ENCODE results near the gene OSBP2. TPM values are rescaled to one million over a fixed set of nuclear protein-coding genes. Genes with fewer than 3 reads are reported as not detected.
A peak's percentile ranks its signal among the peaks of the same experiment; 100 is the strongest.

The OSBP2 gene
- total RNA-seq, 1 donor from 2014 or later: 11.1 TPM

DNA sequence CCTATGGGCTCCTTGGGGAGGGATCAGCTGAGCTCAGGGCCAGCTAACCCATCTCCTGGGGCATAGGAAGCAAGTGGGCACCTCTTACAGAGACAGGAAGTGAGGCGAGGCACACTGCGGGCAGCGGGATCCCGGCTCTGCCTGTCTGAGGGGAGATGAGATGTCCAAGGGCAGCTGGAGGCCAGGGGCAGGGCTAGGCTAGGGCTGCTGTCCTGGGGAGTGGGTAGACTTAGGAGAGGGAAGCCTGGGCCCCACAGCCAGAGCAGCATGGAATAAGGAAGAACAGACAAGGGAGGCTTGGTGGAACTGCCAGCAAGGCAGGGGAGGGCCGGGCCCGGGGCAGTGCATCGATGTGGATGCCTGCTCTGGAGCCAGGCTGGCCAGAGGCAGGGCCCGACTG is 197.6 kb downstream of the OSBP2 start:
- ATAC-seq (no peak), DNase-seq (ENCODE audit: missing footprints) (peak; percentile 55)
- intact Hi-C loops (cut with DNase I): no loop called here

GRCh38 chr22:30892731-30893221 is 198.1 kb downstream of the OSBP2 start:
- DNase-seq (ENCODE audit: missing footprints) (no peak), ATAC-seq (no peak)
- intact Hi-C loops (cut with DNase I): no loop called here

GRCh38 chr22:30893434-30894370 is 199.0 kb downstream of the OSBP2 start:
- DNase-seq (ENCODE audit: missing footprints): peak; percentile 40
- ATAC-seq: no peak
- intact Hi-C loops (cut with DNase I): no loop called here

- intact Hi-C loops (cut with DNase I): no loop called here
- DNase-seq (ENCODE audit: missing footprints) (no peak), ATAC-seq (no peak)
These were observed 199.7 kb downstream of the OSBP2 start for GRCh38 chr22:30894371-30894740.

- ATAC-seq (no peak), DNase-seq (ENCODE audit: missing footprints) (no peak)
- intact Hi-C loops (cut with DNase I): no loop called here
These were observed 208.1 kb downstream of the OSBP2 start for GRCh38 chr22:30902496-30903357.

DNA sequence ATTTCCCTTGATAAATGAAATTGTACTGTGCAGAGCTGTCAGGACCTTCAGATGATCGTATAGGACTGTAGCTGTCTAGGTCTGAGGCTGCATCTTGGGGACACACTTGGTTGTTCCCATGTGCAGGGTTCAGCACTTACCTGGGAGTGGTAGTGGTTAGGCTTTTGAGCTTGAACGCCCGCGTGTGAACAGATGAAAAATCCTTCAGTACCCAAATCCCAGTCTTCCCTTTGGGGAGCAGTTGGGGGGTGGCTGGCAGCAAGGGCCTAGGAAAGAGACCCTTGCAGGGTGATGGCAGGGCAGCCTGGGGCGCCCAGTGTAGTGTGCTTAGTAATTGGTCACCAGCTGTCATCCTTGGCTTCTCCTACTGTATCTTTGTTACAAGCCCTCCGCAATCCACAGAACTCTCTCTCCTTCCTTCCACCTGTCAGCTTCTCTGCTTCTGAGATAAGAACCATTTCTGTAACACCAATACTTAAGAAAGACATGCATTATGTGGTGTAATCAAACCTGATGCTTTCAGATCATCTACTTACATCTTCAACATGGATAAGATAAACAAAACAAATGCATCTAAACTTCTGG is 209.3 kb downstream of the OSBP2 start:
- intact Hi-C loops (cut with DNase I): no loop called here
- ATAC-seq: no peak

DNA sequence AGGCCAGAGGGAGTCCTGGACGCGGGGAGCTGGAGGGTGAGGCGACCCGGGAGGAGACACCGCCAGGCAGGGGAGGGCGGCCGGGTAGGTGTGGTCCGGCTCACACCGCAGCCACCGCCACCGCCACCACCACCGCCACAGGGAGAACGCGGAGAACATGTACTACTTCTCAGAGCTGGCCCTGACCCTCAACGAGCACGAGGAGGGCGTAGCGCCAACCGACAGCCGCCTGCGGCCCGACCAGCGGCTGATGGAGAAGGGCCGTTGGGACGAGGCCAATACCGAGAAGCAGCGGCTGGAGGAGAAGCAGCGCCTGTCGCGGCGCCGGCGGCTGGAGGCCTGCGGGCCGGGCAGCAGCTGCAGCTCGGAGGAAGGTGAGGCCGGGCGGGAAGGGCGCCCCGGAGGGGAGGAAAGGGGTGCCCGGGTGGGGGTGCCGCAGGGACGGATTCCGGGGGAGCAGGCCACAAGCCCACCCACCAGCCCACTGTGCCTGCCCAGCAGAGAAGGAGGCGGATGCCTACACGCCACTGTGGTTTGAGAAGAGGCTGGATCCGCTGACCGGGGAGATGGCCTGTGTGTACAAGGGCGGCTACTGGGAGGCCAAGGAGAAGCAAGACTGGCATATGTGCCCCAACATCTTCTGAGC is 211.1 kb downstream of the OSBP2 start:
- DNase-seq (ENCODE audit: missing footprints) (no peak), ATAC-seq (no peak)
- intact Hi-C loops (cut with DNase I): no loop called here

More for the DNA sequence above, 209.3 kb downstream of the OSBP2 start:
- DNase-seq (ENCODE audit: missing footprints): no peak

- DNase-seq (ENCODE audit: missing footprints) (no peak), ATAC-seq (no peak)
- intact Hi-C loops (cut with DNase I): no loop called here
These were observed 211.7 kb downstream of the OSBP2 start for GRCh38 chr22:30906411-30906810.

- ATAC-seq (no peak), DNase-seq (ENCODE audit: missing footprints) (no peak)
- intact Hi-C loops (cut with DNase I): no loop called here
These were observed 212.3 kb downstream of the OSBP2 start for GRCh38 chr22:30906946-30907345.

- DNase-seq (ENCODE audit: missing footprints) (no peak), ATAC-seq (no peak)
- intact Hi-C loops (cut with DNase I): no loop called here
These were observed 213.4 kb downstream of the OSBP2 start for GRCh38 chr22:30908051-30908461.

GRCh38 chr22:30909306-30909705 is 214.6 kb downstream of the OSBP2 start:
- ATAC-seq (no peak), DNase-seq (ENCODE audit: missing footprints) (no peak)
- intact Hi-C loops (cut with DNase I): no loop called here

- intact Hi-C loops (cut with DNase I): no loop called here
- ATAC-seq (no peak), DNase-seq (ENCODE audit: missing footprints) (no peak)
These were observed 215.7 kb downstream of the OSBP2 start for GRCh38 chr22:30910358-30910757.

DNA sequence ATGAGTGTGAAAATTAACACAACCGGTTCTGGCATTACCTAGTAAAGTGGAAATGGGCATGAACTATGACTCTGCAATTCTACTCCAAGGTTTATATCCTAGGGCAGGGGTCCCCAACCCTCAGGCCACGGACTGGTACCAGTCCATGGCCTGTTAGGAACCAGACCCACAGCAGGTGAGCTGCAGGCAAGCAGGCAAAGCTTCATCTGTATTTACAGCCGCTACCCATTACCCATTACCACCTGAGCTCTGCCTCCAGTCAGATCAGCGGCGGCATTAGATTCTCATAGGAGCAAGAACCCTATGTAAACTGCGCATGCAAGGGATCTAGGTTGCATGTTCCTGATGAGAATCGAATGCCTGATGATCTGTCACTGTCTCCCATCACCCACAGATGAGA is 224.1 kb downstream of the OSBP2 start:
- DNase-seq (ENCODE audit: missing footprints) (no peak), ATAC-seq (no peak)
- intact Hi-C loops (cut with DNase I): no loop called here

GRCh38 chr22:30919973-30920372 is 225.3 kb downstream of the OSBP2 start:
- intact Hi-C loops (cut with DNase I): loop anchor here (1.0 to 5.0 kb wide), 2 partner anchors 157 to 288 kb away; no protein-coding TSS in a partner anchor
- no peak for ATAC-seq
- DNase-seq (ENCODE audit: missing footprints): no peak

GRCh38 chr22:30920407-30920806 is 225.7 kb downstream of the OSBP2 start:
- intact Hi-C loops (cut with DNase I): loop anchor here (1.0 to 5.0 kb wide), 2 partner anchors 157 to 288 kb away; no protein-coding TSS in a partner anchor
- DNase-seq (ENCODE audit: missing footprints) (peak; percentile 88), ATAC-seq (peak; percentile 76)

DNA sequence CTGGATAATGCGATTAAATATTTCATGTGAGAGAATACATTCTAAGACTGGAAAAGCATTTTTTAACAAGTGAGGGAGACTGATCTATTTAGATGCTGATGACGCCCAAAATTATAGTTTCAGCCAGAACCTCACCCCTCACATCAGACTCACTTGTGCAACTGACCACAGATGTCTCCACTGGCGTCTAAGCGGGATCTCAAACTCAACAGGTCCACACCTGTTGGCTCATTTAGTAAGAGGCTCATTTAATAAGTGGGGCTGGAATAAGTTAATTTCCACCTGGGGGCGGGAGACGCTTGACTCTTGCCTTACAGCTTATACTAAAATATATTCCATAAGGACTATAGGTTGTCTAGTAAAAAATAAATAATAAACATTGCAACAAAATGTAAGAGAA is 226.4 kb downstream of the OSBP2 start:
- no peak for ATAC-seq
- intact Hi-C loops (cut with DNase I): loop anchor here (5.0 kb wide), 1 partner anchor 289 kb away; no protein-coding TSS in a partner anchor
- no peak for DNase-seq (ENCODE audit: missing footprints)

DNA sequence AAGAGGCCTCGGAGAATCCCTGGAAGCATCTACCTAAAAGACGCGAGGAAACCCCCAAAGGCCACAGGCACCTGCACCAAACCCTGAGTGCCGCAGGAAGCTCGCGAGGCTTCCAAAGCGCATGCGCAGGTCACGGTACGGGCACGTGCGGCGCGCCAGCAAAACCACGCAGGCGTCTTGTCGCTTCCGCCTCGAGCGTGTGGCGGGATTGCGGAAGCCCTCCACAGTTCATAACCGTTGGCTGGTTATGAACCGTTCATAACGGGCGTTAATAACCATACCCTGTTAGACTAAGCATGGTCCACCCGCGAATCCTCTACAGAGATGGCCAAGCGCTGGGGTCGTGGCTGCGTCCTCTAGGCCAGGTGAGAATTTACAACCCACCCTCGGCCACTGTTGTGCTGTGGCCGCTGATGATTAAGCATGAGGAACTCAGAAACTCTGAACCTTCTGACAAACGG is 227.5 kb downstream of the OSBP2 start:
- DNase-seq (ENCODE audit: missing footprints) (no peak), ATAC-seq (peak; percentile 56)
- intact Hi-C loops (cut with DNase I): loop anchor here (5.0 kb wide), 1 partner anchor 290 kb away; no protein-coding TSS in a partner anchor

- intact Hi-C loops (cut with DNase I): loop anchor here (5.0 kb wide), 1 partner anchor 291 kb away; no protein-coding TSS in a partner anchor
- DNase-seq (ENCODE audit: missing footprints) (no peak), ATAC-seq (no peak)
These were observed 228.7 kb downstream of the OSBP2 start for GRCh38 chr22:30923168-30923900.
